HepG2 (cell line): ENCODE data around the gene SLC7A8. TPM values are rescaled to one million over a fixed set of nuclear protein-coding genes. Genes with fewer than 3 reads are reported as not detected.

Experiments used
- AGO1 ChIP-seq: fragments of 200-400 bp; formaldehyde crosslinking; IDR thresholded peaks from 2 replicates; pipeline ENCODE4 v1.6.1; 2017; ENCODE audit warnings: mild to moderate bottlenecking, low read depth, low read length, moderate library complexity; ENCODE audit not compliant: poor library complexity, severe bottlenecking
- ARID2 ChIP-seq: sonication (generic); formaldehyde crosslinking; IDR thresholded peaks from 2 replicates; pipeline ENCODE4 v1.8.1; 2022; ENCODE audit warnings: mild to moderate bottlenecking, missing genetic modification reagents, borderline replicate concordance
- ARID5B ChIP-seq: IDR thresholded peaks from 2 replicates; pipeline ENCODE4 v1.4.0; 2020; ENCODE audit warnings: mild to moderate bottlenecking, missing genetic modification reagents
- ATF1 ChIP-seq: IDR thresholded peaks from 2 replicates; pipeline ENCODE4 v1.6.1; 2016; ENCODE audit warnings: mild to moderate bottlenecking, control low read depth
- DRAP1 ChIP-seq: IDR thresholded peaks from 2 replicates; pipeline ENCODE4 v1.6.1; 2016; ENCODE audit warnings: missing genetic modification reagents, missing compliant biosample characterization
- FIP1L1 ChIP-seq: fragments of 200-400 bp; formaldehyde crosslinking; IDR thresholded peaks from 2 replicates; pipeline ENCODE4 v1.6.1; 2018; ENCODE audit warnings: low read depth, mild to moderate bottlenecking, low read length, moderate library complexity, borderline replicate concordance; ENCODE audit not compliant: insufficient read depth
- FOXA1 ChIP-seq, 2 experiments: fragments of 450-650 bp in 1 of 2; sonication (generic) in 1 of 2; formaldehyde crosslinking in 1 of 2; IDR thresholded peaks; 2 replicates each; pipeline versions ENCODE4 v1.4.0 to v1.6.1; 2016 to 2020; ENCODE audit warnings: missing genetic modification reagents in 1 of 2
- GATAD2A ChIP-seq: IDR thresholded peaks from 2 replicates; pipeline ENCODE4 v1.6.1; 2016
- HOXA5 ChIP-seq: sonication (generic); formaldehyde crosslinking; IDR thresholded peaks from 2 replicates; pipeline ENCODE4 v1.4.0; 2020; ENCODE audit warnings: missing genetic modification reagents
- PRDM10 ChIP-seq: sonication (generic); formaldehyde crosslinking; IDR thresholded peaks from 2 replicates; pipeline ENCODE4 v1.4.0; 2020; ENCODE audit warnings: low read depth, missing genetic modification reagents
- SP5 ChIP-seq: IDR thresholded peaks from 2 replicates; pipeline ENCODE4 v1.6.1; 2016; ENCODE audit warnings: low read depth, borderline replicate concordance
- TCF7 ChIP-seq: sonication (generic); IDR thresholded peaks from 2 replicates; pipeline ENCODE4 v1.6.1; 2016; ENCODE audit warnings: antibody characterized with exemption, low read depth
- TGIF2 ChIP-seq: IDR thresholded peaks from 2 replicates; pipeline ENCODE4 v1.6.1; 2016; ENCODE audit warnings: control low read depth, missing compliant biosample characterization
- THAP9 ChIP-seq: sonication (generic); formaldehyde crosslinking; IDR thresholded peaks from 2 replicates; pipeline ENCODE4; 2020; ENCODE audit warnings: missing genetic modification reagents, mild to moderate bottlenecking, borderline replicate concordance
- ZFAT ChIP-seq: sonication (generic); formaldehyde crosslinking; conservative IDR thresholded peaks from 2 replicates; pipeline ENCODE4 v1.8.1; 2023; ENCODE audit warnings: missing genetic modification reagents, inconsistent platforms
- ZFP37 ChIP-seq: sonication (generic); formaldehyde crosslinking; IDR thresholded peaks from 2 replicates; pipeline ENCODE4 v1.4.0; 2020; ENCODE audit warnings: missing genetic modification reagents, borderline replicate concordance
- ZNF263 ChIP-seq: sonication (generic); formaldehyde crosslinking; IDR thresholded peaks from 2 replicates; pipeline ENCODE4 v1.4.0; 2020; ENCODE audit warnings: missing genetic modification reagents
- ZNF317 ChIP-seq: sonication (generic); formaldehyde crosslinking; IDR thresholded peaks from 2 replicates; pipeline ENCODE4 v1.5.0; 2020; ENCODE audit warnings: mild to moderate bottlenecking, missing genetic modification reagents
- ZNF776 ChIP-seq: sonication (generic); formaldehyde crosslinking; IDR thresholded peaks from 2 replicates; pipeline ENCODE4 v1.4.0; 2020; ENCODE audit warnings: mild to moderate bottlenecking, missing genetic modification reagents
- polyA plus RNA-seq, 8 experiments: library from polyadenylated mRNA; depleted of rRNA in 3 of 8; stranded (reverse) in 7 of 8; unstranded in 1 of 8; fragments of >200 nt; fragmentation: Illumina TruSeq in 4 of 8; extraction: Trizol in 4 of 8; gene quantifications; 2 replicates each; pipeline versions ENCODE4 v1.2.1 to v1.2.3, GENCODE V29; 2011 to 2016; ENCODE audit warnings: low read depth in 4 of 8, missing spikeins in 1 of 8, mixed read lengths in 1 of 8; ENCODE audit not compliant: insufficient read depth in 1 of 8
- total RNA-seq, 5 experiments: library from RNA; depleted of rRNA; stranded (reverse); fragments of >200 nt; fragmentation: Illumina TruSeq; extraction: Trizol; gene quantifications; 2 replicates each; pipeline ENCODE4 v1.2.3, GENCODE V29; 2016; ENCODE audit warnings: low read depth in 1 of 5

The SLC7A8 gene
- total and polyA plus RNA-seq, 2 of the 13 experiments (the other 11 are each of a cell fraction or from before 2014, with no cell fraction given): 0.25 TPM; not detected in 1

- TF ChIP-seq FOXA1 (IDR thresholded peaks at IDR 0.05) (no peak), FOXA1 (CRISPR knock-in tag; IDR thresholded peaks at IDR 0.05) (peak; percentile 65), ZNF776 (no peak), FIP1L1 (no peak), TGIF2 (CRISPR knock-in tag) (no peak), PRDM10 (CRISPR knock-in tag) (no peak), ARID2 (CRISPR knock-in tag) (no peak), THAP9 (CRISPR knock-in tag) (no peak), ZFAT (CRISPR knock-in tag) (no peak), GATAD2A (CRISPR knock-in tag) (0 out of 2 replicates have a peak, but pooled peaks have one; percentile 22), HOXA5 (no peak), ZFP37 (no peak), ATF1 (CRISPR knock-in tag) (no peak; the same call in 1 of the 2 replicates), DRAP1 (CRISPR knock-in tag) (no peak), ZNF263 (CRISPR knock-in tag) (no peak), TCF7 (peak; percentile 43; the same call in 1 of the 2 replicates), ARID5B (CRISPR knock-in tag) (0 out of 2 replicates have a peak, but pooled peaks have one; percentile 23), ZNF317 (CRISPR knock-in tag) (no peak), AGO1 (no peak), SP5 (CRISPR knock-in tag) (no peak)
Measured at GRCh38 chr14:23171222-23171975, 12.1 kb downstream of the SLC7A8 start (continued).
